Astrocyte (in vitro differentiated cells and primary cell): Measurements from ENCODE around the gene ECE2.

Source experiments
- CTCF ChIP-seq: IDR thresholded peaks from 2 replicates; pipeline ENCODE4 v1.5.1; 2011; ENCODE audit warnings: low read depth, mild to moderate bottlenecking, inconsistent platforms, low read length, moderate library complexity; ENCODE audit not compliant: insufficient read depth
- EZH2 ChIP-seq: IDR thresholded peaks from 2 replicates; pipeline ENCODE4 v1.6.1; 2012; ENCODE audit warnings: mild to moderate bottlenecking, low read length, inconsistent platforms; ENCODE audit not compliant: insufficient read depth

GRCh38 chr3:184320104-184320445 is 44.3 kb downstream of the ECE2 start:
- TF ChIP-seq CTCF (no peak), EZH2 (no peak)
